GM19043 (cell line): ENCODE results near the gene GPR132.

Source experiments
- ATAC-seq: cut with Tn5 transposase; IDR thresholded peaks from one replicate; pipeline ENCODE4 v1.9.1; 2021; ENCODE audit warnings: low read depth; ENCODE audit not compliant: unreplicated experiment

GPR132 gene

DNA sequence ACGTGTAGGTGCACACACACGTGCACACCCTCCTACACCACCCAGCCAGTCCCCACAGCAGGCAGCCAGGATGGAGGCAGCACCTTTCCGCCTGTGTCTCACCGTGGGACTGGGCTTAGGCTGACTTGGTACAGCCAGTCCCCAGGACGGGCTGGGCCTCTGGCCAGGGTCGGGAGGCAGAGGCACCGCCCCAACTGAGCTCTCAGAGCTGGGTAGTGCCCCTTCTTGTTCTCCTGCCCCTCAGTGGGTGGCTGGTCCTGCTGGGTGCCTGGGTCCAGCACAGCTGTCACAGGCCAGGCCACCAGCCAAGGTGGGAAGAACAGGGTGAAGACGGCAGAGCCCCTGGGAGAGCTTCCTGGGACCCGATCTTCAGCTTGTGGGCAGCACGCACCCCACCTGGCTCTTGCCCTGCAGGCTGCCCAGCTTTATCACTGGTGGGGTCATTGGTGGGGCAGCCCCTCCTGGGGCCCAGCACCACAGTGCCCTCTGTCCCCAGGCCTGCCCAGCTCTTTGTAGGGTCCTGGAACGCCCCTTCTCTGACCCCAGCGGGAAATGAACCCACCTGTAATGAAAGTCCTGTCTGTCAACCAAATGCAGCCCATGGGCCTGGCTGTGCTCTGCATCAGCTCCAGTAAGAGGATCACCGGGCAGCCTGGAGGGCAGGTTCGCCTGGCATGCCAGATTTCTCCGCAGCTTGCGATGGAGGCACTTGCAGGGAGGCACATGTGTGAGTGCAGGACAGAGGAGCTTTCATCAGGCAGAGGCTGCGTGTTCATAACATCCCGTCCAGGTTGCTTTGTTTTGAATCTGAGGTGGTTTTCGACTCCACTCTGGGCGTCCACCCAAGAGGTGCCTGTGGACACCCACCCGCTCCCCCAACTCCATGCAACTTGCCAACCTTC lies 59.0 kb downstream of the GPR132 start:
- ATAC-seq, result no peak

- ATAC-seq, result no peak
Measured at GRCh38 chr14:105005329-105005928, 59.8 kb downstream of the GPR132 start.
